ENCODE results near the gene FOXC1. TPM values are rescaled to one million over a fixed set of nuclear protein-coding genes. Genes with fewer than 3 reads are reported as not detected.

FOXC1 gene
- polyA plus RNA-seq, 1 of the 3 experiments (the other 2 are of a cell fraction), result 4.3 TPM

GRCh38 chr6:1618311-1619097 lies 8.8 kb downstream of the FOXC1 start (continued):
- no peak for TF ChIP-seq CTCF (IDR thresholded peaks at IDR 0.05)

- Histone ChIP-seq H3K9me3 (no peaks in the 10 kb centered on the region), H3K36me3 (replicated peaks in 1 of 2; ENCODE audit: control insufficient read depth in 1 of 2, insufficient read depth in 2 of 2, low read length in 1 of 2) (peaks cover 0 to 5% of the 10 kb centered on the region in 2 experiments), H4K20me1 (ENCODE audit: insufficient read depth) (peaks cover 5% of the 10 kb centered on the region; the same call in 1 of the 2 replicates), H3K9ac (no peak overlapping the region), H2AFZ (ENCODE audit: low read depth) (no peak overlapping the region), H3K27me3 (ENCODE audit: insufficient read depth) (no peaks in the 10 kb centered on the region), H3K79me2 (ENCODE audit: insufficient read depth) (peaks cover 9% of the 10 kb centered on the region), H3K4me3 (ENCODE audit: low read depth in 2 of 2, low read length in 1 of 2) (no peak overlapping the region), H3K4me1 (ENCODE audit: control insufficient read depth in 1 of 2, insufficient read depth in 2 of 2, low read depth in 1 of 2, low read length in 1 of 2) (peaks cover 0 to 11% of the 10 kb centered on the region in 2 experiments; a peak in 2 of 4 replicates), H3K4me2 (no peak overlapping the region), H3K9me2 (no peaks in the 10 kb centered on the region), H3F3A (replicated peaks; ENCODE audit: insufficient read depth) (no peaks in the 10 kb centered on the region), H3K27ac (ENCODE audit: low read depth in 2 of 2, low read length in 1 of 2) (no peak overlapping the region)
- no peak for DNase-seq
- TF ChIP-seq FOXJ3 (CRISPR knock-in tag; IDR thresholded peaks at IDR 0.05) (no peak), RCOR1 (IDR thresholded peaks at IDR 0.05; ENCODE audit: low read length) (no peak), MAX (IDR thresholded peaks at IDR 0.05; ENCODE audit: low read depth) (no peak), RXRA (IDR thresholded peaks at IDR 0.05; ENCODE audit: borderline replicate concordance, low read depth) (no peak), EP300 (IDR thresholded peaks at IDR 0.05; ENCODE audit: borderline replicate concordance in 1 of 2, low read depth in 1 of 2, low read length in 1 of 2) (no peak), ELF1 (IDR thresholded peaks at IDR 0.05) (no peak), FOSL2 (IDR thresholded peaks at IDR 0.05; ENCODE audit: borderline replicate concordance, low read depth) (no peak)
- WGBS (ENCODE audit: low lambda C conversion rate), result 95% methylated on average over 11 of the region's 40 CpGs
- POLR2A ChIA-PET, result no interaction called here
- CTCF ChIA-PET, result interaction anchor here (0.8 kb wide), 1 partner anchor 11 kb away, joined by 3 read pairs; no protein-coding TSS in a partner anchor
Measured at GRCh38 chr6:1619098-1619672, 9.5 kb downstream of the FOXC1 start.

GRCh38 chr6:1619673-1620503 lies 10.2 kb downstream of the FOXC1 start:
- peaks cover 0 to 11% of the 10 kb centered on the region in 2 experiments; a peak in 2 of 4 replicates for H3K4me1 ChIP-seq (ENCODE audit: control insufficient read depth in 1 of 2, insufficient read depth in 2 of 2, low read depth in 1 of 2, low read length in 1 of 2)
- ChIA-PET CTCF (interaction anchor here (0.8 kb wide), 1 partner anchor 11 kb away, joined by 3 read pairs; no protein-coding TSS in a partner anchor), POLR2A (no interaction called here)
- no peak overlapping the region for H3K4me3 ChIP-seq (ENCODE audit: low read depth in 2 of 2, low read length in 1 of 2)
- H3F3A ChIP-seq (replicated peaks; ENCODE audit: insufficient read depth), result no peaks in the 10 kb centered on the region
- H3K27me3 ChIP-seq (ENCODE audit: insufficient read depth), result no peaks in the 10 kb centered on the region
- DNase-seq, result no peak
- peaks cover 5% of the 10 kb centered on the region; the same call in 1 of the 2 replicates for H4K20me1 ChIP-seq (ENCODE audit: insufficient read depth)
- H3K9me2 ChIP-seq, result no peaks in the 10 kb centered on the region
- peaks cover 0 to 5% of the 10 kb centered on the region in 2 experiments for H3K36me3 ChIP-seq (replicated peaks in 1 of 2; ENCODE audit: control insufficient read depth in 1 of 2, insufficient read depth in 2 of 2, low read length in 1 of 2)
- H3K9ac ChIP-seq, result no peak overlapping the region
- H3K79me2 ChIP-seq (ENCODE audit: insufficient read depth), result peaks cover 2% of the 10 kb centered on the region; the same call in 1 of the 2 replicates
- 96% methylated on average over 41 of the region's 83 CpGs for WGBS (ENCODE audit: low lambda C conversion rate)
- no peak overlapping the region for H2AFZ ChIP-seq (ENCODE audit: low read depth)
- no peak overlapping the region for H3K27ac ChIP-seq (ENCODE audit: low read depth in 2 of 2, low read length in 1 of 2)
- H3K4me2 ChIP-seq, result no peak overlapping the region
- H3K9me3 ChIP-seq, result no peaks in the 10 kb centered on the region
- TF ChIP-seq FOXM1 (IDR thresholded peaks at IDR 0.05; ENCODE audit: low read depth) (no peak), MEF2A (IDR thresholded peaks at IDR 0.05; ENCODE audit: borderline replicate concordance, low read depth) (no peak), CTCF (IDR thresholded peaks at IDR 0.05) (no peak), EP300 (IDR thresholded peaks at IDR 0.05; ENCODE audit: borderline replicate concordance in 1 of 2, low read depth in 1 of 2, low read length in 1 of 2) (no peak), TCF12 (IDR thresholded peaks at IDR 0.05) (no peak), SIN3A (IDR thresholded peaks at IDR 0.05; ENCODE audit: borderline replicate concordance, low read depth, low read length) (no peak), POLR2AphosphoS5 (IDR thresholded peaks at IDR 0.05; ENCODE audit: low read depth, low read length) (no peak), CHD2 (IDR thresholded peaks at IDR 0.05; ENCODE audit: low read length, partially characterized antibody) (no peak), USF1 (IDR thresholded peaks at IDR 0.05; ENCODE audit: borderline replicate concordance, low read depth) (no peak), NFIC (IDR thresholded peaks at IDR 0.05; ENCODE audit: borderline replicate concordance) (no peak), ELF1 (IDR thresholded peaks at IDR 0.05) (no peak)

All from SK-N-SH (cell line).